GM21576 (cell line): ENCODE results near the gene ZNF329.

Experiments
- ATAC-seq: cut with Tn5 transposase; IDR thresholded peaks from one replicate; pipeline ENCODE4 v1.9.1; 2021; ENCODE audit warnings: mild to moderate bottlenecking, moderate library complexity; ENCODE audit not compliant: unreplicated experiment

The ZNF329 gene

DNA sequence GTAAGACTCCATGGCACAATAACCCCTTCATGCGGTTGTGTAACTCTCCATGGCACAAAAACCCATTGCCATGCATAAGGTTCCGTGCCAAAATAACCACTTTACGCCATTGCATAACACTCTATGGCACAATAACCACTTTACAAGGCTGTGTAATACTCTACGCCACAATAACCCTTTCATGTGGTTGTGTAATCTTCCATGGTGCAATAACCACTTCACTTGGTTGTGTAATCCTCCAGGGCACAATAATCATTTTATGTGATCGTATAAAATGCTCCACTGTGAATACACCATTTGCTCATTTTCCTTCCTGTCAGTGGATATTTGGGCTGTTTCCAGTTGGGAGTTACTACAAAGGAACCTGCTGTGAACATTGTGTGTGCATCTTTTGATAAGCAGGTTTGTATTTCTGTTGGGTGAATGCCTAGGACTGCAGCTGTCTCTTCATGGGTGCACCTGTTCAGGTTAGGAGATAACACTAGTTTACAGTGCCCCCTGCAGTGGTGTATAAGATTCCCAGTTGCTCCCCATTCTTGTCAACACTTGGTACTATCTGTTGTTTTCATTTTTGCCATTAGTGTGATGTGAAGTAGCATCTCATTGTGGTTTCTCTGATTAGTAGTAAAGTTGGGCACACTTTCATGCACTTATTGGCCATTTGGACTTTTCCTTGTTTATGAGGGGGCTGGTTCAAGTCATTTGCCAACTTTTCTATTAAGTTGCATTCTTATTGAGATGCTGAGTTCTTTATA lies 31.4 kb downstream of the ZNF329 start:
- ATAC-seq, result no peak

DNA sequence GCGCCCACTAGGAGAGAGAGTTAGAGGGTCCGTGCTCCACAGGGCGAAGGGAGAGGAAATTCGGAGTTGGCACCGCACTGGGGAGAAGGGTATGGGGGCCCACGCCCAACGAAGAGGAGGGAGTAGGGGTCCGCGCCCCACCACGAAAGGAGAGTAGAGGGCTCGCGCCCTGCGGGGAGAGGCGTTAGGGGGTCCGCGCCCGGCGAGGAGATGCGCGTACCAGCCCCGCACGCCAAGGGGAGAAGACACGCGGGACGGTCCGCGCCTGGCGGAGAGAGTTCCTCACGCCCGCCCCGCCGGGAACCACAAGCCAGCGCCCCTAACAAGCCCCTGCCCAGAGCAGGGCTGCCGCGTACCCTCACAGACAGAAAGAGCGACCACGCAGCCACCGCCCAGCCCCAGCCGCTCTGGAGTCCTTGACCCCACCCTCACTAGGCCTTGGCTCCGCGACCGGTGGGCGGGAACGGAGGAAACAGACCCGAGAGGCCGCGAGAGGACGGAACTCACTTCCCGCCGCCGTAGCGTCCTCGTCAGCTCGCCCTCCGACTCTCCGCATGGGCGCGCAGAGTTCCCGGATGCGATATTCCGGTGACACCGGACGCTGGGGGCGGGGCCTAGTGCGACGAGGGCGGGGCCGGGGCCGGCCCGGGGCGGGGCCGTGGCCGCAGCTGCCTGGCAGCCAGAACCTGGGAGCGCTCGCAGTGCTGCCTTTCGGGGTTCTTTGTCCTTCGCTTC lies 32.6 kb downstream of the ZNF329 start:
- no peak for ATAC-seq

DNA sequence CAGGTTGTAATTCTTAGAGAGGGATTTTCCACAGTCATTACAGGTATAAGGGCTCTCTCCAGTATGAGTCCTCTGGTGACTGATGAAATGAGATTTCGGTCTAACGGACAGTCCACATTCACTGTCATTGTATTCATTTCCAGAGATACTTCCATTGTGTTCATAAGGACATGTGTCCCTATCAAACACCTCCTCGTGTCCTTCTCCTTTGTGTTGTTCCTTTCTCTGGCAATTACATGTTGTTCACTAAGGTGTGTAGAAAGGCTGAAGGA lies 42.1 kb downstream of the ZNF329 start:
- no peak for ATAC-seq

DNA sequence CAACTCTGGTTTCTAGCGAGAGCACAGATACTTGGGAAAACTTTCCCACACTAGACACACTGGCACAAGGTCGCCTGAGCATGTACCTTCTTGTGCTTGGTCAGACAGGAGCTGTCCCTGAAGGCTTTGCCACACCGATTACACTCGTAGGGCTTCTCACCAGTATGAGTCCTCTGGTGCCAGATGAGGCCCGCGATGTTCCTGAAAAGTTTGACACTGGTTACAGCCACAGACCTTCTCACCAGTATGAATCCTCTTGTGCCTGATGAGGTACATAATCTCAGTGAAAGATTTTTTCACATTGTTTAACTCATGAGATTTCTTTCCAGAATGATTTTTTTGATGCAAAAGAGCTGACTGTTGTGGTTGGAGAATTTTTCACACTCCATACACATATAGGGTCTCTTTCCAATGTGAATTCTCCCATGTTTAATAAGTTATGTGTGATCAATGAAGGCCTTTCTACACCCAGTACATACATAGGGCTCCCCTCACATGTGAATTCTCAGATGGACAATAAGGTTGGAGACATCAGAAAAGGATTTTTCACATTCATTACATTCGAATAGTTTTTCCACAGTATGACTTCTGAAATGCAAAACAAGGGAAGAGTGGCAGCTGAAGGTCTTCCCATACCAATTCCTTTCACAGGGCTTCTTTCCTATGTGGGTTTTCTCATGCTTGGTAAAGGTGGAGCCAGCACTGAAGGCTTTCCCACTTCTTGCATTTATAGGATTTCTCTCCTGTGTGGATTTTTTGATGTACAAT lies 42.6 kb downstream of the ZNF329 start:
- no peak for ATAC-seq

DNA sequence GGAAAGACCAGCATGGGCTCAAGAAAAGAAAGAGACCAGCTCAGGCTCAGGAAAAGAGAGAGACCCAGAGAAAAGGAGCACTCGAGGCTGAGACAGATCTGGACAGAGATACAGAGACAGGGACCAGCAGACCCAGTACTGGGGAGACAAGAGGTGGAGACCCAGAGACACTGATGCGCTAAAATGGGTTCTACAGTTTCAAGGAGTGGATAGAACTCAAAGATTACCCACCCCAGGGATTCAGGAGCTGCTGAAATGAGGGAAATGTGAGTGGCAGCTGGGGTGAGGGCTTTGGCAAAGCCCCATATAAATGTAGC lies 51.9 kb downstream of the ZNF329 start:
- ATAC-seq, result no peak

DNA sequence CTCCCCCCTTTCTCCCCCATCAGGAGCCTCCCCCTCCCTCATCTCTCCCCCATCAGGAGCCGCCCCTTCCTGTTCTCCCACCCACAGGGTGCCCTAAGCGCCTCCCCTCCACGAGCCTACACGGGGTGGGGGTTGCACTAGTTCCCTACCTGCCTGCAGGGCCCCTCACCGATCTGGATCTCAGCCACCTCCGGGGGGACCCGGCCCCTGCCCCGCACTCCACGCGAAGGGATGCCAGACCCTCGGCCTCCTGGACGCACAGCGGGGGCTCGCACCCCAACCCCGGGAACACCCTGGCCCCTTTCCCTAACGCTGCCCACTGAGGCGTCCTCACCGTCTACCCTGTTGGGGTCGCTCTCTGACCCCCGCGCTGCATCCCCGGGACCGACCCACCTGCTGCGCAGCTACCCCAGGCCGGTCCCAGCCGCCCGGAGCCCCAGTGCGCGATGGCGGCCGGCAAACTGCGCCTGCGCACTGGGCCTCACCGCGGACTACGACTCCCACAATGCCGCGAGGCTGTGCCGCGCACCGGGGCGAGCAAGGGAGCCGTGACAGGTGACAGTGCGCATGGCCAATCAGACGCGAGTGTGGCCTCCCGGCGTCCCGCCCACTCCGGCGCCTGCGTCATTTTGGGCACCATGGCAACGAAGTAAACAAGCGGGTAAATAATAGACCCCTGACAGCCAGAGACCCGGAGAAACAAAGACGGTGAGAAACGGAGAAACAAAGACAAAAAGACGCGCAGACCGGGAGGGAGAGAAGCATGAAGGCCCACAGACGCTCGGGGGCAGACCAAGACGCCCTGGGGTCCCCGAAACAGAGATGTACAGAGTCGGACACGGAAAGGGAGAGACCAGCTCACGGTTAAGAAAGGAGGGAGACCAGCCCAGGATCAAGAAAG lies 52.6 kb downstream of the ZNF329 start, which contains the start of gene ZSCAN18:
Gene ZSCAN18 (minus strand): TSS at position 451 of the 901 bp plus-strand sequence. CDS start 7,964 bp downstream, outside the sequence.
- peak; percentile 92 for ATAC-seq

DNA sequence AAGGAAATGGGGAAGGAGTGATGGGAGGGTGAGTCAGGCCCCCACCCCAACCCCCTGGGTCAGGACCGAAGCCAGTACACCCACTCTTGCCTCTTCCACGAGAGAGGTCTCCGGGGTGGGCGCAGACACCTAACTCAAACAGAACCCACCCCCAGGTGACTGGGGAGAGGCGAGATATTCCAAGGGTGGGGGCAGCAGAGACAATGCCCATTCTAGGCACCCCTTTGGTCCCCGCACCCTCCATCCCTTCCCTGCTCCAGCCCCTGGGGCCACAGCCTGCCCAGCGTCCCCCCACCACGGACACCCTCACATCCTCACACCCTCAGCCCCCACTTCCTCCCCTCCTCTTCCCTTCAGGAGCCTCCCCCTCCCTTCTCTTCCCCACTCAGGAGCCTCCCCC lies 53.2 kb downstream of the ZNF329 start:
- ATAC-seq, result no peak

DNA sequence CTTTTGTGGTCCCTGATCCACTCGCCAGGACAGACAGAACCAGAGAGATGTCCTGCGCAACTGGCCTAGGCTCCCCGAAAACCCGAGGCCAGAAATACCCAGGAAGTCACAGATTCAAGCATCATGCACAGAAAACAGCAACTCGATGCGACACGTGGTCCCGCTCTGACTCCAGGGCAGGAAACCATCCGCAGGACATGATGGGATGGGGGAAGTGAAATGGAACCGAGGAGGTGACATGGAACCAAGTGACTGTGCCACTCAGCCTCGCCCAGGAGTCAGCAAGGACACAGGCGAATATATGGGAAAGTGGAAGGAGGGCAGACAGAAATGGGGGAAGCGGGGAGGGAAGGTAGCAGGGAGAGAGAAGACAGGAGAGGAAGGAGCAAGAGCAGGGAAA lies 53.7 kb downstream of the ZNF329 start:
- no peak for ATAC-seq

DNA sequence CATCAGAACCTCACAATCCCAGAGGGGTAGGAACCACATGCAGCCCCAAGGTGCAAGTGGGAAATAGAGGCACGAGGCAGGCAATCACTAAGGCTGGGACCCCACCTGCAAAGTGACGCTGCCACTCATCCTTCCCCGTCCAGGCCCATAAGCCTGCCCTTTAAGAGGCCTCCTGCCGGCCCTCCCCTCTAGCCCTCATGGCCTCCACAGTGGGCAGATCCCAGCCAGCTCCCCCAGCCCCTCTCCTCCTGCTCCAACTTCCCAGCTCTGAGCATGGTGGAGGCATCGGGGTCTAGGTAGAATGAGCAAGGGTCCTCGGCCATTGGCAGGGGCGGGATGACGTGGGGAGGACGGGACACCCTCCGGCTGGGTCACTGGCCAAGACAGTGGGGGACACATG lies 55.3 kb downstream of the ZNF329 start:
- no peak for ATAC-seq

DNA sequence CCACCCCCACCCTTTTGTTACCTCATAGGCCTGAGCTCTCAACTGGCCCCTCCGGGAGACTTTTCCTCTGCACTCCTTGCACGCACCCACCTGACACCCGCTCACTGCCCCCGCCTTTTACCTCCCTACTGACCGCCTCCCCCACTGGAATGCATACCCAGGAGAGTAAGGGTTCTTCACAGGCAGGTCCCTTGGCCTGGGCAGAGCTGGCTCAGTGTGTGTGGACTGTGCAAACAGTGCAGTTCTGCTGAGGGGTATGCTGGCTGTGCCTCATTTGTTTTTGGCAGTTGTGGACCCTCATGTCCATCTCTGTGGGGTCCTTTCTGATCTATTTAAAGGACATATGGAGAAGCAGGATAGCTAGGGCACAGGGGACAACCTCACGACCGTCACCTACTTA lies 57.5 kb downstream of the ZNF329 start:
- no peak for ATAC-seq

DNA sequence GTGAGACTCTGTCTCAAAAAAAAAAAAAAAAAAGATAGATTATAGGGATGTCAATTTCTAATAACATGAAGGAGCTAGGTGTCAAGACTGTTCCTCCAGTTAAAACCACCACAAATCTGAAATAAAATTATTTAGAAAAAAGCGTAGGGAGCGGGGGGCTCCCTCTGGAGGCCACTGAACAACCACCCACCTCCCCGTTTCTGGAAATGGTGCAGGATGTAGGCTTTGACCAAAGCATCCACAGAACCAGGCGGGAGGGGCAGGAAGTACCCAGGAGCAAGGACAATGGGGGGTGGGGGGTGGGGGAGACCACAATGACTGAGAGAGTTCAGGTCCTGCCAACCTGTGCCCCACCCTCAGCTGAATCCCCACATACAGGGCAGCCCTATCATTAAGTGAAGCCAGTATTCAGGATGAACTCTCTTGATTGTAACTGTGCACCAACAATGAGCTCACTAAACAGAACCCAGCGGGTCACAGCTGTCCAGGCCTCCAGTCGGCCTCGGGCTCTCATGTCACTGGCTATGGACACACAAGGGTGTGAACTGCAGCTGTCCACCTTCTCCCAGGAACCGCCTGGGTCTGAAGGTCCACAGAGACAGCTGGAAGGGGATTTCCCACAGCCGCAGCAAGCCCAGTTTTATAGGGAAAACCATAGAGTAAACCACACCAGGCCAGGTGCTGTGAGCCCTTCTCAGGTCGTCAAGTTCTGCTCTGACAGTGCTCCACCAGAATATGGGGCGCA lies 59.2 kb downstream of the ZNF329 start:
- no peak for ATAC-seq

DNA sequence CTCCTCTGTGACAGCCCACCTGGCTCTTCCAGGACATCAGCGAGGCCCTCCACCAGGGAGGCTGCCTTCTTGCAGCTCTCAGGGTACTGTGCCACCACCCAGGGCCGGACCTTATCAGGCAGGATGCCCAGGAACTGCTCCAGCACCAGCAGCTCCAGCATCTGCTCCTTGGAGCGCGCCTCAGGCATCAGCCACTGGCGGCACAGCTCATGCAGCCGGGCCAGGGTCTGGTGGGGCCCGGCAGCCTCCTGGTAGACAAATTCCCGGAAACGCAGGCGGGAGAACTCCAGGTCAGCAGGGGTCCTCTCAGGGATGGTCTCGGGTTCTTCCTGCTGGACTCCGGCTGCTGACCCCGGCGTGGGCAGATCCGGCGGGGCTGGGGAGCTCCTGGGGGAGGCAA lies 60.7 kb downstream of the ZNF329 start:
- no peak for ATAC-seq

DNA sequence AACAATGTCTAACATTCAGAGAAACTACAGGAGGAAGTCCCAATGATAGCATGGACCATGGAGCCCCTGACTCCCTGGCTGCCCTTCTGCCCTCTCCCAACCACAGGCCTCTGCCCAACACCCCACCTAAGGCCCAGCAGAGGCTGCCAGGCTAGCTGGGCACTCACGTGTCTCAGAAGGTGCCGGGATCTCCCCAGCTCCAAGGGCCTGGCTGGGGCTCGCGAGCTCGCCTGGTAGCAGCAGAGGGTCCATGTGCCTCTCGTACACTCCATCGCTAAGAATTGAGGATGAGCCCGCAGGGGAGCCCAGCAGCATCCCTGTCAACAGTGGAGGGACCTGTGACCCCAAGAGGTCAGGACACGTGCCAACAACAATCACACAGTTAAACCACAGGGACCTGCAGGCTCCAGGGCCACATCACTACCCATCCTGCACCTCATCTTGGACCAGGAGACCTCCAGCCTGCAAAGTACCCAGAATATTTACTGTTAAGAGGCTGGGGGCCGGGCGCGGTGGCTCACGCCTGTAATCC lies 62.0 kb downstream of the ZNF329 start:
- no peak for ATAC-seq

DNA sequence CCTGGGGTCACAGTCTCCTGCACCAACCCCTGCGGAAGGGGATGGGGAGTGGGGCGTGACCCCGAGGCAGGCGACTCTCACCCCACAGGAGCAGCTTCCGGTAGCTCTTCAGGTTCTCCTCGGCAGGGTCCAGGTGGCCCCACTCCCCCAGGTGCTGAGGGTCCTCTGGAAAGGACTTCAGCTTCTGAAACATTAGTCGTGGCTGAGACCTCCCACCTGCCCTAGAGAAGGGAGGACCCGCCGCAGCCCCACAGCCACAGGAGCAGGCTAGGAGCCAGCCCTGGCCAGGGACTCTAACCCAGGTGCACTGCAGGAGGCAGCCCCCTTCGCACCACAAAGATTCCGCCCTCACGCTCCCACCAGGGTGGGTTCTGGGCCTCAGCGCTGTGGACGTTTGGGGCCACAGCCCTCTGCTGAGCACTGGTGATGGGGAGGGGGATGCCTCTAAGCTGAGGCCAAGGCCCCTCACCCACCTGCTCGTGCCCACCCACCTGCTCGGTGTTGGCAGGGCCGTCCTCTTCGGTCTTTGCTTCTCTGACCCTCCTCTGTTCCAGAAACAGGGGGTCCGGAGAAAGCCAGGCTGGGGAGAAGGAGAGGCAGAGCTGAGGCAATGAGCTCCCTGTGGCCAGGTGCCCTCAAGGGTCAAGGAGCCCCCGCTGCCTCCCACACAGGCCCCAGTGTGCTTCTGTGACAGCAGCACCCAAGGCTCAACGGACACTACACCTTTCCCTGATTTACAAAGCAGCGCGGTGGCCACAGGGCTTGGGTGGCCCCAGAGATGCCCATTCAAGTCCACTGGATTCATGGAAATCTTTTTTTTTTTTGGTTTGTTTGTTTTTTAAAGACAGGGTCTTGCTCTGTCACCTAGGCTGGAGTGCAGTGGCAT lies 63.5 kb downstream of the ZNF329 start:
- ATAC-seq, result no peak

DNA sequence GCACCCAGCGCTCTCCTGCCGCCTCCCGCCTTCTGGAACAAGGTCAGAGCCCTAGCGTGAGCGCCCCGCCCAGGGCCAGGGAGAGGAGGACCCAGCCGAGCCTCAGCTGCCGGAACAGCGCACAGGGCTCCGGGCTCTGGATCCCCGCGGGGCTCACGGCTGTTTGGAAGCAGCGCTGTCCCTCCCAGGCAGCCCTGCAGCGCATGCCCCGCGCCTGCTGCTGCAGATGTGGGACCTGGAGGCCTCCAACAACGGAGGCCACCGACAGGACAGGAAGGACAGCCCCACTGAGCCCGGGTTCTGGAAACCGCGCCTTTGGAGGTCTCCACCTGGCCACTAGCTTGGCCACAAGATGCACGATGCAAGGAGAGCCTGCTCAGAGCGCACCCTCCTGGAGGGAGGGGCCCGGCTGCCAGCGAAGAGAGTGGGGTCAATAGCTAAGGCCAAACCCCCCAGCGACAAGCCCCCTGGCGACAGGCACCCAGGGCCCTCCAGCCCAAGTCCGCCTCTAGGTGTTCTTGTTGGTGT lies 65.2 kb downstream of the ZNF329 start:
- ATAC-seq, result no peak

DNA sequence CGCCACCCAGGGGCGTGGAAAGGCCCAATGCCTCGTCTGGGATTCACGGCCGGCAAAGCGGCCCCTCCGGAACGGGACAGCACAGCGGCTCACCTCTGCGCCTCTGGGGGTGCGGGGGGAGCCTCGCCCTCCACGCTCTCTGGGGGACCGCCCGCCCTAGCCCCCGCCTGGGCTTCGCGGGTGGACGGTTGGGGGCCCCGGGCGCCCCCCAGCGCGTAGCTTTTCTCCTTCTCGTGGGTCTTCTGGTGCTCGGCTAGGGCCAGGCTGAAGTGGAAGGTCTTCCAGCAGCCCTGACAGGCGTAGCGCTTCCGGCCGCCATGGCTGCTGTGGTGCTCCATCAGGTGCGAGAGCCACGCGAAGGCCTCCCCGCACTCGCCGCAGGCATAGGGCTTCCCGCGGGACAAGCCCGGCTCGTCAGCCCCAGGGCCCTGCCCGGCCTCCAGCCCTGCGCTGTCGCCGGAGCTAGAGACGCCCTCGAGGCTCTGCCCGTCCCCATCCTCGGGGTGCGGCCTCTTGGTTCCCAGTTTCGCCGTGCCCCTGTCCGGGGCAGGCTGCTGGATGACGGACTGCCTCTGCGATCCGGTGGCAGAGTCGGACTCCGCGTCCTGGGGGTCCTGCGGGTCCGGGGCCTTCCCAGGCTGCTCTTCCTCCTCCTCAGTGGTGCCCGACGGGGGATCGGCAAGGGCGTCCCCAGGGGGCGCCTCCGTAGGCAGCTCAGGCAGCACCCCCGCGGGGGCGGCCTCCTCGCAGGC lies 65.8 kb downstream of the ZNF329 start:
- no peak for ATAC-seq

DNA sequence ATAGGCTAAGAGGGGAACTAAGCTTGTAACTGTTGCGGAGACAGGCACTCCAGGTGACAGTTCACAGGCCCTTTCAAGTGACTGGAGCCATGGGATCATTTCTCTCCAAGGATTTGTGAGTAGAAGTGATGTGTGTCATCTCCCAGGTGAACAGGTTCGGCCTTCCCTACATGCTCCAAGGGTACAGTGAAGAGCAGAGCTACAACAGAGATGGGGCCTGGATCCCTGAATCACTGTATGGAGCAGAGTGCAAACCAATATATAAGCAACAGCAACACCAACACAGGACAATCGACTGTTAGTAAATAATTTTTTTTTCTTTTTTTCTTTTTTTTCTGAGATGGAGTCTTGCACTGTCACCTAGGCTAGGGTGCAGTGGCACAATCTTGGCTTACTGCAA lies 67.6 kb downstream of the ZNF329 start:
- no peak for ATAC-seq

DNA sequence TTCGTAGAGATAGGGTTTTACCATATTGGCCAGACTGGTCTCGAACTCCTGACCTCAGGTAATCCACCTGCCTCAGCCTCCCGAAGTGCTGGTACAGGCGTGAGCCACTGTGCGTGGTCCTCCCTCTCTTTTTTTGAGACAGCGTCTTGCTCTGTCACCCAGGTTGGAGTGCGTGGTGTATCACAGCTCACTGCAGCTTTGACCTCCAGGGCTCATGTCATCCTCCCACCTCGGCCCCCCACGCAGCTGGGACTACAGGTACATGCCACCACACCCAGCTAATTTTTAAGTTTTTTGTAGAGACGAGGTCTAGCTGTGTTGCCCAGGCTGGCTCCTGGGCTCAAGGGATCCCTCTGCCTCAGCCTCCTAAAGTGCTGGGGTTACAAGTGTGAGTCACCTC lies 70.8 kb downstream of the ZNF329 start:
- ATAC-seq, result no peak
